ENCODE measurements around the gene SRGAP1.

Gene SRGAP1

GRCh38 chr12:63941166-63941800 is 96.8 kb downstream of the SRGAP1 start:
- DNase-seq = no peak

DNA sequence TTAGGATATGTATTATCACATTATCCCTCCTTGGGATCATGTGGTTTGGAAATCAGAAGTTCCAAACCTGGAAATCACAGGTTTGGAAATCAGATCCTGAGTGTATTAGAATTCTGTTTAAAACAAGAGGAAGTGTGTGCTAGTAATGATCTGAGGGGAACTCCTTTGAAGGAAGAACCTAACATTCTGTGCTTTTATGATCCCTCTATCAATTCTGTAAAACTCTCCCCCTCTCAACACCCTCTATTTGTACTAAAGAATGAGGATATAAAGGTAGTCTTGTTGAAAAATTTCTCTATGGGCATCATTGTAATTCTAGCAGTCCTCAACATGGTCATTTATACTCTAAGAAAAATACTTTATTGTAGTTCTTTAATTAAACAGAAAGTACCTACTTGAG is 97.4 kb downstream of the SRGAP1 start:
- DNase-seq = no peak

DNA sequence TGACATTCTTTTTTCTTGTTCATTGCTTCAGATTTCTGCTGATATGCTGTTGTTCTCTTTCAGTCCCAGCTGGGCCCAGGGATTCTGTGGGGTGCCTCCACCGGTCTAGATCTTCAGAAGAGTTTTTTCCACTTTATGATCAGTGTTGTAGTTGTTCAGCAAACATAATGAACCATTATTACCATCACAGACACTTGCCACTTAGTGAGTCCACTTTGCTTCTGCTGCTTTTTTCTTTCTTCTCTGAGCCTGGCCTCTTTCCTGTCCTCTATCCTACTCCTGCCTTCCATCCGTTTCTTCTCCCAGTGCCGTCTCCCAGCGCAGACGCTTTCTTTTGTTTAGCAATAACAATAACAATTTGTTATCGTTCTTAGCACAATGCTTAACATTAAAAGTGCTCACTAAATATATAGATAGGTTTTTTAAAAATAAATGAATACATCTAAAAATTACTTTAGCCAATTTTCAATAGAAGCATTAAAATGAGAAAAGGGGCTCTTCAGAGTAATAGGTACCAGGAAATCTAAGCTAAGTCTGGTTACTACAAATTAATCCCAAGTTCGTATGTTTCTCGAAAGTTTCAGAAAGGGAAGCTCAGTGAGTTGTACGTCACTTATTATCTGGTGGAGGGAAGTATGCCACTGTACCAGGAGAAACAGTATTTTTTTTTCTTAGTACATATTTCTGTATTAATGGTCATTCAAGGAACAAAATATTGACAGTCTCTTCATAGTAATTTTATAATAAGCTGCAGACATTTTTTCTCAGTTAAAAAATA is 98.2 kb downstream of the SRGAP1 start:
- no peak for DNase-seq

GRCh38 chr12:63944034-63944579 is 99.6 kb downstream of the SRGAP1 start:
- no peak for DNase-seq

DNA sequence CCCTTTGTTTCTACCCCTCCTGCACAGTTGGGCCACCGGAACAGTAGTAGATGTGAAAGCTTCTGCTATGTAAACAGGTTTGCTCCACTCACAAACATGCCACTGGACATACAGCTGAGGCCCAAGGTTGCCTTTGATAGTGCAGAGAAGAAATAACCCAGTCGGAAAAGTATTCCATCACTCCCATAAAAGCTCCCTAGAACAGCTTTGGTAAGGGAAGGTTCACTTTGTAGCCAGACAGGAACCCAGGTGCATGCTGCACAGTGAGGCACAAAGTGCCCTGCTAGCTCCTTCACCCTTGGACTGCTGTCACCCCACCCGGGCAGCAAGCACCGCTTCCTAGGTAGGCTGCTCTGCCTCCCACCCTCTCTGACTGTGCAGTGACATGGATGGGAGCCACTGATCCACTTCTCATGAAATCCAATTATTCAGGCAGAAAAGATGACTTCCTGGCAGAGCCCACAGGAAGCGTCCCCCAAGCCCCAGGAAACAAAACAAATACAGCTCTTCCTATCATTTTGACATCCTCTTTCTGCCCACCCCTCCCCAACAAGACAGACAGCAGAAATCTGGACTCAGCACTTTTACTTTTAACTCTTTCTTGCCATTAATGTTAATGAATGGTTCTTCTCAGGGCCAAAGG is 100.2 kb downstream of the SRGAP1 start:
- no peak for DNase-seq

GRCh38 chr12:63945777-63946176 is 101.3 kb downstream of the SRGAP1 start:
- no peak for DNase-seq

DNA sequence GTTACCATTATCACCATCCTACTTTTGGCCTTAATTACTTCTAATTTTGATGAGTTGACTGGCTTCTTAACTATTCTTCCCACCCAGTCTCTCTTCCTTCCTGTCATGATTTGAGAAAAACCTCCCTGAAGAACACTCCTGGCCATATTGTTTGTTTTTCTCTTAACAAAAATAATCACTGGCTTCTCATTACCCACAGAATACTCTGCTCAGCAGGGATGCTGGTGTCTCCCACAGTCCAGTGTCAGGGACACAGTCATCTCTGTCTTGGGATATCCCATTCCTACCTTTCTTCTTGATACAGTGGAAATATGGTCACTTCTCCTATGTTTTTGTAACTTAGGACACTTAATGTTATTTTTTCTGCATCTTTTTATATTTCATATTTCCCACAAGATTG is 103.7 kb downstream of the SRGAP1 start:
- DNase-seq = no peak

- DNase-seq = no peak
Observed at GRCh38 chr12:63949902-63950301, 105.4 kb downstream of the SRGAP1 start.

GRCh38 chr12:63952995-63953394 is 108.5 kb downstream of the SRGAP1 start:
- DNase-seq = no peak

DNA sequence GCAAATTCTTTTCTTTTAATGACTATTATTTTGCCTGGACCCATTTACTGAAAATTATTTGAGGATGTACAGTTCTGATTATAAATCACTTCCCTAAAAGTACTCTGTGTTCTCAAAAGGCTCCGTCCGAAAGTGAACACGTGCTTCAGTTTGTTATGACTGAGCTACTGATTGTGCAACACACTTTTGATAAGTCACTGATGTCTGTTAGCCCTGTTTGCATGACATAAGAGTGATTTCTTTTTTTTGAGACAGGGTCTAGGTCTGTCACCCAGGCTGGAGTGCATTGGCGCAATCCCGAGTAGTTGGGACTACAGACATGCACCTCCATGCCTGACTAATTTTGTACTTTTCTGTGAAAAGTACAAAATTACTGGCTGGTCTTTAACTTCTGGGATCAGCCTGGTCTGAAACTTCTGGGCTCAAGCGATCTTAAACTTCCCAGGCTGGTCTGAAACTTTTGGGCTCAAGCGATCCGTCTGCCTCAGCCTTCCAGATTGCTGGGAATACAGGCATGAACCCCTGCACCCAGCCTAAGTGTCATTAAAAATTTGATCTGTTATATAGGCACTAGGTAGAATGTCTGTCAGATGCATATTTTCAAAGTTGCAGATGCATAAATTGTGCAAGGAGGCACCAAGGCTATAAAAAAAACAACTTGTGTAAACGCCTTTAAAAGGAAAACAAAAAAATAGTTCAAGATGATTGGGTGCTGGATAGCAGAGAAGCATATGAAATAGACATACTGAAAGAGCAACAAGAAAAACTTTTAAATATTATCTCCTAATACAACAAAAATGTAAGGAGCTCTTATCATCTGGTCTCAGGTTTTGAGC is 111.5 kb downstream of the SRGAP1 start:
- DNase-seq = no peak

GRCh38 chr12:63957496-63957895 is 113.0 kb downstream of the SRGAP1 start:
- no peak for DNase-seq

DNA sequence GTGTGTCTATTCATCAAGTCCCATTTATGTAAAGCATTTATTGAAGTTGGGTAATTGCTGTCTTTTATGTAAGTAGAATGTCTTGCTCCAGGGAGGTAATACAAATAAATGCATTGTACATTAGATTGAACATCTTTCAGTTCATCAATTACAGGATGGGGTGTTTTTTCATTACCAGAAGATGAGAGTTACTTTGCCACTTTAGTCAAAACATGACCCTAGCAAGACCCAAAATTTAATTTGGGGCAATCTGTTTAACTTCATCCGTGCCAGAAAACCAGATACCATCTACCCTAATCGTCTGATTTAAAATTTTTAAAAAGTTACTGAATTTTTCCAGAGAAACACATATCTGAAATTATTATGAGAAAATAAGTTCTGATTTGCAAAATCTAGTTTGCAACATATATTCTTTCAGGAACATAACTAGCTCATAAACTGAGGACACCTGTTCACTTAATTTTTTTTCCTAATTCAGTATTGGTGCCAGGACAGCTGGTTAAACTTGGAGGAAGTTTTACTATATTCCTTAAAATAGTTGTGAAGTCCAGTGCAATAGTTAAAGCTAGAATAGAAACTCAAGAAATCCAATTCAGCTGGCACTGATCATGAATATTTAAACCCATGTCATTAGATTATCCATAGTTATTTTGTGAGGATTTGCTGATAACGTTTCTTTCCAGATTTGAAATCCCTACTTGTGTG is 114.5 kb downstream of the SRGAP1 start:
- no peak for DNase-seq

DNA sequence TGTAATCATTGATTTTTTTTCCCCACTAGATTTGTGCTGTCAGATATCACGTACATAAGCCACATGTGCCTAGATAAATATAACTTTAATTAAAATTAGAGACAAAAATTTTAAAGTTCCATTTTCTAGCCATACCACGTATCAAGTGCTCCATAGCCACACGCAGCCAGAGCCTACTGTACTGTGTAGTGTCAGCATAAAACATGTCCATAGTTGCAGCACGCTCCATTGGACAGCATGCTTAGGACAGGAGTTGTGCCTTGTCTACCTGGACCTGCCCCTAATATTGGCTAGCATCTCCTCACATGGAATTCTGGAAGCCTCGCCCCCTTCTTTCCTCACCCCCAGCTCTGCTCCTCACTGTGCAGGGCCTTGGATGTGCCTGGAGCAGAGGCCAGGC is 116.5 kb downstream of the SRGAP1 start:
- DNase-seq = no peak

- no peak for DNase-seq
Observed at GRCh38 chr12:63961543-63961942, 117.0 kb downstream of the SRGAP1 start.

GRCh38 chr12:63963868-63964267 is 119.4 kb downstream of the SRGAP1 start:
- DNase-seq = no peak

DNA sequence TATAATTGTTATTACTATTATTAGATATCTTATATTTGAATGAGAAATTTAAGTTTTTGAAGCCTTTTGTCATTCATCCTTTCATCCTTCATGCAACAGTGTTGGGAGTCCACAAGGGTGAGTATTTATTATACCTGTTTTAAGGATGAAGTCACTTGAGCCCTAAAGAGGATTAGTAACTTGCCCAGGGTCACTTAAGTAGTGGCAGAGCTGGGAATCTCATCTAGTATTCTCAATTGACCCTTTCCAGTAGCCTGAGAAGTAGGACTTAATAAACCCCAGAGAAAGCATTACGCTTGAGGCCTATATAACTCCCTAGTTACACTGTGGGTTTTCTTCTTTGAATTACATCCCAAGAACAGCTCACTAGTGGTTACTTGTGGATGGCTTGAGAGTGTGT is 119.8 kb downstream of the SRGAP1 start:
- no peak for DNase-seq

GRCh38 chr12:63965936-63966605 is 121.6 kb downstream of the SRGAP1 start:
- no peak for DNase-seq

- DNase-seq = no peak
Observed at GRCh38 chr12:63966606-63966975, 122.1 kb downstream of the SRGAP1 start.

DNA sequence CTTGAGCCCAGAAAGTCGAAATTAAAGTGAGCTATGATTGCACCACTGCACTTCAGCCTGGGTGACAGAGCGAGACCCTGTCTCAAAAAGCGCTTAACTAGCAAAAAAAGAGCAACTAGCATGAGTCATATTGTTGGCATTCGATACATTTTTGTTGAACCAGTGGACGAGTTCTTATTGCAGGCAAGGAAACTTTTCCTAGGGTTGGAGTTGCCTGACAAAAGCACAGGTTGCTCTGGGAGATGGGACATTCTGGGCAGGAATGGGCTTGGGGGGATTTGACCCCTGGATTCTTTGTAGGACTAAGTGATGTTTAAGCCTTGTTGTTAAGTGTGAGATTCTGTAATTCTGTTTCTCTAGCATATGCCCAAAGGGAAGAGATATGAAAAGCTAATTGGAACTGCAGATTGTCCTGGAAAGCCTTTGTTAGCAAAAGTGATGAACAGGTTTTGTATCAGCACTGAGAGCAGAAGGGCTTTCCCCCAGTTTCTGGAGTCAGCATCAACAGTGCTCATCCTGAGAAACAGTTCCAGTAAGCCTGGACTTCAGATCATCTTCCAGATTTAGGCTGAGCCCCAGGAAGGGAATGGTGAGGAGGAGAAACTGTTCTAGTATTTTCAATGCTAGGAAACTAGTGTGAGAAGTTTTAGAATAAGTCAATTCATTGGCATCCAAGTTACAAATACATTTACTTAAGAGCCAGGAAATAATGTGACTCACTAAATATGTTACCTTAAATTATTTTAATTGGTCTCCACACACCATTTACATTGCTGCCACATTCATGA is 123.1 kb downstream of the SRGAP1 start:
- DNase-seq = no peak

DNA sequence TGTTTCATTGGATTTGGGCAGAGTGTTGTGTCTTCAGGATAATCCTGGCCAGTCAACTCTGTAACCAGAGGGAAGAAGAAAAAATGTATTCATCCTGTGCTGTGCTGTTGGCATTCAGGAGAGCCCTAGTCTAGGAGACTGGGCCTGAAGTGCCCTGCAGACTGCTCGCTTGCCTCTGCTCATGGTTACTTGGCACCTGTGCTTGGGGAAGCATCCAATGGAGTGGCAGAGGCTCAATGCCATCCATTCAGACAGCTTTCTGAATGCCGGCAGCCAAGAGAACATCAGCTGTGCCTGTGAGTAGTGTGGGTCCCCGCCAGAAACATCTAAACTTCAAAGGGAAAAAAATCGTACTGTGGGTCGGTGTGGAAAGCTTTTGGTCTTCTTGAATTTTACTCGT is 124.2 kb downstream of the SRGAP1 start:
- no peak for DNase-seq

DNA sequence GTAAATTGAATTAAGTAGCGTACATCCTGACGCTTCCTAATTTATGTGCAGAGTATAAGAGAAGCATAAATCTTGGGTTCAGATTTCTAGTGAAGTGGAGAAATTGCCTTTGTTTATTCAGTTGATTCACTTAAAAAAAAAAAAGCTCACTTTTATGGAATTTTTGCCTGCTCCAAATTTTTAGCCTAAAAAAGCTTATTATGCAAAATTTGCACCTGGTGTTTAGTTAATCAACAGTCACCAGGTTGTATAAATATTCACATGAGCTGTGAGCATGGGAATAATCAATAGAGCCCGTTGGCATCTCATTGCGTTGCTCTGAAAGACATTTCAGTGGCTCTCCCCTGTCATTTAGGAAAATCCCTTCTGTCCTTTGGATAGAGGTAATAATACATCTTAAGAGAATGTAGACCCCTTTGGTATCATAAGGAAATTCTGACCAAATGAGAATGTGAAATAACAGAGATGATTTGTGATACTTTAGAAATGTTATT is 132.4 kb downstream of the SRGAP1 start:
- DNase-seq = no peak

All from NCI-H1417 treated with DMSO at 0.1 percent for 48 hours (cell line).